ENCODE results near the gene RBP4.

- TF ChIP-seq EZH2 (IDR thresholded peaks at IDR 0.05) (no peak), POLR2AphosphoS5 (IDR thresholded peaks at IDR 0.05; ENCODE audit: borderline replicate concordance, low read depth, low read length) (no peak)
Observed at GRCh38 chr10:93567277-93568104, 33.5 kb downstream of the RBP4 start.
